Peyer's patch (tissue), 4 donors: ENCODE measurements around the gene PDE6H.

Source experiments
- POLR2A ChIP-seq, 2 donors: fragments of 450-650 bp; IDR thresholded peaks; one replicate each; pipeline ENCODE4 v1.5.1; 2017; ENCODE audit warnings: antibody characterized with exemption in 2 of 2, mild to moderate bottlenecking in 2 of 2, moderate library complexity in 2 of 2
- TF ChIP-seq, protein P1 (sequence below), 6 experiments: fragments of 450-650 bp in 4 of 6; fragments of 200-600 bp in 2 of 6; sonication (generic) in 1 of 6; IDR thresholded peaks; one replicate each; pipeline ENCODE4 v1.5.1; 2017 to 2019; ENCODE audit warnings: antibody characterized with exemption in 6 of 6, mild to moderate bottlenecking in 3 of 6, moderate library complexity in 1 of 6

- TF ChIP-seq, protein P1, sequence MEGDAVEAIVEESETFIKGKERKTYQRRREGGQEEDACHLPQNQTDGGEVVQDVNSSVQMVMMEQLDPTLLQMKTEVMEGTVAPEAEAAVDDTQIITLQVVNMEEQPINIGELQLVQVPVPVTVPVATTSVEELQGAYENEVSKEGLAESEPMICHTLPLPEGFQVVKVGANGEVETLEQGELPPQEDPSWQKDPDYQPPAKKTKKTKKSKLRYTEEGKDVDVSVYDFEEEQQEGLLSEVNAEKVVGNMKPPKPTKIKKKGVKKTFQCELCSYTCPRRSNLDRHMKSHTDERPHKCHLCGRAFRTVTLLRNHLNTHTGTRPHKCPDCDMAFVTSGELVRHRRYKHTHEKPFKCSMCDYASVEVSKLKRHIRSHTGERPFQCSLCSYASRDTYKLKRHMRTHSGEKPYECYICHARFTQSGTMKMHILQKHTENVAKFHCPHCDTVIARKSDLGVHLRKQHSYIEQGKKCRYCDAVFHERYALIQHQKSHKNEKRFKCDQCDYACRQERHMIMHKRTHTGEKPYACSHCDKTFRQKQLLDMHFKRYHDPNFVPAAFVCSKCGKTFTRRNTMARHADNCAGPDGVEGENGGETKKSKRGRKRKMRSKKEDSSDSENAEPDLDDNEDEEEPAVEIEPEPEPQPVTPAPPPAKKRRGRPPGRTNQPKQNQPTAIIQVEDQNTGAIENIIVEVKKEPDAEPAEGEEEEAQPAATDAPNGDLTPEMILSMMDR (IDR thresholded peaks at IDR 0.05): no peak
- no peak for TF ChIP-seq POLR2A (IDR thresholded peaks at IDR 0.05)
Measured at GRCh38 chr12:15005064-15005463, 32.2 kb downstream of the PDE6H start.
